H1 (cell line): ENCODE results near the gene NUBPL. TPM values are rescaled to one million over a fixed set of nuclear protein-coding genes. Genes with fewer than 3 reads are reported as not detected.

Experiments
- JUND ChIP-seq: IDR thresholded peaks from 2 replicates; pipeline ENCODE4 v1.6.1; 2011; ENCODE audit warnings: mild to moderate bottlenecking, improper control_type of control experiment, low read length
- YY1 ChIP-seq: IDR thresholded peaks from 2 replicates; pipeline ENCODE4 v1.6.1; 2011; ENCODE audit warnings: low read depth, mild to moderate bottlenecking, low read length
- polyA plus RNA-seq, 7 experiments: library from polyadenylated mRNA; depleted of rRNA in 3 of 7; stranded (reverse) in 5 of 7; unstranded in 2 of 7; fragments of >200 nt in 5 of 7; fragments of 200-250 nt in 2 of 7; gene quantifications; 1 replicate in 5 of 7; 2 replicates in 1 of 7; 4 replicates in 1 of 7; pipeline versions ENCODE4 v1.2.1 to v1.2.3, GENCODE V29; 2011 to 2013; ENCODE audit warnings: missing spikeins in 2 of 7, mixed read lengths in 2 of 7
- total RNA-seq: library from RNA; stranded (reverse); fragmentation: NEBNext Ultra II Directional; extraction: Animal tissue kit (Norgen Biotek cat#: 25700); gene quantifications from 2 replicates; pipeline ENCODE4 v1.2.1, GENCODE V29; 2021

Gene NUBPL
- total and polyA plus RNA-seq, 2 of the 8 experiments (the other 6 are each of a cell fraction or from before 2014, with no cell fraction given) = 1.6 to 6.8 TPM

- TF ChIP-seq JUND = no peak
- TF ChIP-seq YY1 = no peak
- TF ChIP-seq, all 59 proteins: peak for 0
These were observed 337.8 kb downstream of the NUBPL start (continued) for GRCh38 chr14:31898838-31899528.
